Measurements from ENCODE around the gene TGM6.

GRCh38 chr20:2346188-2346587 lies 34.5 kb upstream of the TGM6 start:
- TF ChIP-seq POLR2A (IDR thresholded peaks at IDR 0.05) (no peak), CTCF (IDR thresholded peaks at IDR 0.05) (no peak)

Data from breast epithelium (tissue), 3 donors.